A673 (cell line): ENCODE results near the gene PTGDS.

Experiments used
- EZH2 ChIP-seq: fragments of 200-600 bp; sonication (generic); IDR thresholded peaks from 2 replicates; pipeline ENCODE4 v1.6.1; 2017; ENCODE audit warnings: borderline replicate concordance, low read depth, mild to moderate bottlenecking, mixed read lengths, antibody characterized with exemption, low read length; ENCODE audit not compliant: poor library complexity, severe bottlenecking
- TF ChIP-seq, protein P1 (sequence below): fragments of 300-800, 200-600 bp; sonication (generic); conservative IDR thresholded peaks from 2 replicates; pipeline ENCODE4 v1.5.1; 2017; ENCODE audit warnings: low read depth, mild to moderate bottlenecking, antibody characterized with exemption, low read length, moderate library complexity, mixed read lengths

DNA sequence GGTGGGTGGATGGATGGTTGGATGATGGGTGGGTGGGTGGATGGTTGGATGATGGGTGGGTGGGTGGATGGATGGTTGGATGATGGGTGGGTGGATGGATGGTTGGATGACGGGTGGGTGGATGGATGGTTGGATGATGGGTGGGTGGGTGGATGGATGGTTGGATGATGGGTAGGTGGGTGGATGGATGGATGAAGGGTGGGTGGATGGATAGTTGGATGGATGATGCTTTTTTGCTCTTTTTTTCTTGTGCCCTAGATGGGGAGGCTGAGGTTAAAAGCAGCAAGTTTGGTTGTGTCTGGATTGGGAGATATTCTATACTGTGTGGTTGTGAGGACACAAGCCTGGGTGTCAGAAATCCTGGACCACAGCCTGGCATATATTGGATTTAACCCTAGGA is 19.8 kb upstream of the PTGDS start:
- TF ChIP-seq, protein P1, sequence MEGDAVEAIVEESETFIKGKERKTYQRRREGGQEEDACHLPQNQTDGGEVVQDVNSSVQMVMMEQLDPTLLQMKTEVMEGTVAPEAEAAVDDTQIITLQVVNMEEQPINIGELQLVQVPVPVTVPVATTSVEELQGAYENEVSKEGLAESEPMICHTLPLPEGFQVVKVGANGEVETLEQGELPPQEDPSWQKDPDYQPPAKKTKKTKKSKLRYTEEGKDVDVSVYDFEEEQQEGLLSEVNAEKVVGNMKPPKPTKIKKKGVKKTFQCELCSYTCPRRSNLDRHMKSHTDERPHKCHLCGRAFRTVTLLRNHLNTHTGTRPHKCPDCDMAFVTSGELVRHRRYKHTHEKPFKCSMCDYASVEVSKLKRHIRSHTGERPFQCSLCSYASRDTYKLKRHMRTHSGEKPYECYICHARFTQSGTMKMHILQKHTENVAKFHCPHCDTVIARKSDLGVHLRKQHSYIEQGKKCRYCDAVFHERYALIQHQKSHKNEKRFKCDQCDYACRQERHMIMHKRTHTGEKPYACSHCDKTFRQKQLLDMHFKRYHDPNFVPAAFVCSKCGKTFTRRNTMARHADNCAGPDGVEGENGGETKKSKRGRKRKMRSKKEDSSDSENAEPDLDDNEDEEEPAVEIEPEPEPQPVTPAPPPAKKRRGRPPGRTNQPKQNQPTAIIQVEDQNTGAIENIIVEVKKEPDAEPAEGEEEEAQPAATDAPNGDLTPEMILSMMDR = no peak
- no peak for TF ChIP-seq EZH2
